ENCODE results near the gene ETDC.

DNA sequence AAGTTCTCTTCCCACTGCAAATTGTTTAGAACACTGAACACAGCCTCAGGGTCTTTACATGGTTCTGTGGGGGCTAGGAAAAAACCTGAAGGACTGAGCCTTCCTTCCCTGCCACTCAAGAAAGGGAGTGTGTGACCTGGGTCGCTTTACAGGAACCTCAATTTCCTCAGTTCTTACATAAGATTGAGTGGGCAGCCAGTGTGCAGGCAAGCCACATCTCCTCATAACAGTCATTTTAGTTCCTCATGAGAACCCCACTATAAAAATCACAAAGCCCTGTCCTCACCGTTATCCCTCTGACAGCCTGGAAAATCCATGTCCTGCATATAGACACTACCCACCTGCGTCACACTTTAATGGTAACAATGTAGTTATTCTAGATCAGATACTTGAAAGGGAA is 2.1 kb upstream of the ETDC start:
- TF ChIP-seq POLR2A (IDR thresholded peaks at IDR 0.05) = no peak
- TF ChIP-seq, protein P1, sequence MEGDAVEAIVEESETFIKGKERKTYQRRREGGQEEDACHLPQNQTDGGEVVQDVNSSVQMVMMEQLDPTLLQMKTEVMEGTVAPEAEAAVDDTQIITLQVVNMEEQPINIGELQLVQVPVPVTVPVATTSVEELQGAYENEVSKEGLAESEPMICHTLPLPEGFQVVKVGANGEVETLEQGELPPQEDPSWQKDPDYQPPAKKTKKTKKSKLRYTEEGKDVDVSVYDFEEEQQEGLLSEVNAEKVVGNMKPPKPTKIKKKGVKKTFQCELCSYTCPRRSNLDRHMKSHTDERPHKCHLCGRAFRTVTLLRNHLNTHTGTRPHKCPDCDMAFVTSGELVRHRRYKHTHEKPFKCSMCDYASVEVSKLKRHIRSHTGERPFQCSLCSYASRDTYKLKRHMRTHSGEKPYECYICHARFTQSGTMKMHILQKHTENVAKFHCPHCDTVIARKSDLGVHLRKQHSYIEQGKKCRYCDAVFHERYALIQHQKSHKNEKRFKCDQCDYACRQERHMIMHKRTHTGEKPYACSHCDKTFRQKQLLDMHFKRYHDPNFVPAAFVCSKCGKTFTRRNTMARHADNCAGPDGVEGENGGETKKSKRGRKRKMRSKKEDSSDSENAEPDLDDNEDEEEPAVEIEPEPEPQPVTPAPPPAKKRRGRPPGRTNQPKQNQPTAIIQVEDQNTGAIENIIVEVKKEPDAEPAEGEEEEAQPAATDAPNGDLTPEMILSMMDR (IDR thresholded peaks at IDR 0.05) = no peak
